LNCaP clone FGC (cell line): Measurements from ENCODE around the gene TRIM52.
"Not testable (repeated sequence)": the region's sequence is repeated elsewhere in the genome, so short reads cannot be mapped to it uniquely, and the experiment has no call there.

Experiments used
- DNase-seq: peaks from one replicate; pipeline ENCODE4 v3.0.0-alpha.2; 2011; ENCODE audit warnings: low read depth
- H3K4me3 ChIP-seq: 2 replicates; pipeline ENCODE4 v1.5.1; 2011; ENCODE audit warnings: mild to moderate bottlenecking, low read depth, low read length, control low read depth
- TF ChIP-seq, protein P1 (sequence below): IDR thresholded peaks from 2 replicates; pipeline ENCODE4 v1.5.1; 2012; ENCODE audit warnings: mild to moderate bottlenecking; ENCODE audit not compliant: control insufficient read depth, insufficient read depth; ENCODE audit errors: extremely low read depth

Gene TRIM52

DNA sequence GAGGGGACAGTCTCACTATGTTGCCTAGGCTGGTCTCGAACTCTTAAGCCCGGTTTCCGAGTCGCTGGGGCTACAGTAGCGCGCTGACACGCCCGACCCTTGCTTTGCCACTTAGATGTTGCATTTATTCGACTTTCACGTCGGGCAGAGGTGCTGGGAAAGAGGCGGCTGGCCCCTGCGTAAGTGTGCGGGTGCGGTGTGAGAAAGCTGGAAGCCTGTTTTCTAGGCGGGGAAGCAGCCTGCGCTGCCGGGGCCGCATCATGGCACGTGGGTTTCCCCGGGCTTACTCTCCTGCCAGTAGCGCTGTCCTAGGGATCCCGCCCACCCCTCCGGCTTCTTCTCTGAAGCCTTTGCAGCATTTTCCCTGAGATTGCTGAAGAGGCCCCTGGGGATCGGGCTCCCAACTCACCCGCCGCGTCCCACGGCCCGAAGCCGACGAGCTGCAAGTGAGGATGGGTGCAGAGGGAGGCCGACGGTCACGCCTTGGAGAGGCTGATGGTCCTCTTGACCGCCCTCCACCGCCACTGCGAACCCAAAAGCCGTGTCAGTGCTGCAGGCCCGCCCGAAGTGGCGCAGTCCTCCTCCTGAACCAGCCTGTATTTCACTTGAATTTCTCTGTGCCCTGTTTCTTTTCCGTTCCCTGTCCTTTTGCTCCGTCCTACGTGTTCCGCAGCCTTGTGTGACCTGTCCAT, 43.7 kb downstream of the TRIM52 start:
- DNase-seq, result no peak
- peak overlapping the region; percentile 43 for H3K4me3 ChIP-seq
- TF ChIP-seq, protein P1, sequence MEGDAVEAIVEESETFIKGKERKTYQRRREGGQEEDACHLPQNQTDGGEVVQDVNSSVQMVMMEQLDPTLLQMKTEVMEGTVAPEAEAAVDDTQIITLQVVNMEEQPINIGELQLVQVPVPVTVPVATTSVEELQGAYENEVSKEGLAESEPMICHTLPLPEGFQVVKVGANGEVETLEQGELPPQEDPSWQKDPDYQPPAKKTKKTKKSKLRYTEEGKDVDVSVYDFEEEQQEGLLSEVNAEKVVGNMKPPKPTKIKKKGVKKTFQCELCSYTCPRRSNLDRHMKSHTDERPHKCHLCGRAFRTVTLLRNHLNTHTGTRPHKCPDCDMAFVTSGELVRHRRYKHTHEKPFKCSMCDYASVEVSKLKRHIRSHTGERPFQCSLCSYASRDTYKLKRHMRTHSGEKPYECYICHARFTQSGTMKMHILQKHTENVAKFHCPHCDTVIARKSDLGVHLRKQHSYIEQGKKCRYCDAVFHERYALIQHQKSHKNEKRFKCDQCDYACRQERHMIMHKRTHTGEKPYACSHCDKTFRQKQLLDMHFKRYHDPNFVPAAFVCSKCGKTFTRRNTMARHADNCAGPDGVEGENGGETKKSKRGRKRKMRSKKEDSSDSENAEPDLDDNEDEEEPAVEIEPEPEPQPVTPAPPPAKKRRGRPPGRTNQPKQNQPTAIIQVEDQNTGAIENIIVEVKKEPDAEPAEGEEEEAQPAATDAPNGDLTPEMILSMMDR, result no peak

DNA sequence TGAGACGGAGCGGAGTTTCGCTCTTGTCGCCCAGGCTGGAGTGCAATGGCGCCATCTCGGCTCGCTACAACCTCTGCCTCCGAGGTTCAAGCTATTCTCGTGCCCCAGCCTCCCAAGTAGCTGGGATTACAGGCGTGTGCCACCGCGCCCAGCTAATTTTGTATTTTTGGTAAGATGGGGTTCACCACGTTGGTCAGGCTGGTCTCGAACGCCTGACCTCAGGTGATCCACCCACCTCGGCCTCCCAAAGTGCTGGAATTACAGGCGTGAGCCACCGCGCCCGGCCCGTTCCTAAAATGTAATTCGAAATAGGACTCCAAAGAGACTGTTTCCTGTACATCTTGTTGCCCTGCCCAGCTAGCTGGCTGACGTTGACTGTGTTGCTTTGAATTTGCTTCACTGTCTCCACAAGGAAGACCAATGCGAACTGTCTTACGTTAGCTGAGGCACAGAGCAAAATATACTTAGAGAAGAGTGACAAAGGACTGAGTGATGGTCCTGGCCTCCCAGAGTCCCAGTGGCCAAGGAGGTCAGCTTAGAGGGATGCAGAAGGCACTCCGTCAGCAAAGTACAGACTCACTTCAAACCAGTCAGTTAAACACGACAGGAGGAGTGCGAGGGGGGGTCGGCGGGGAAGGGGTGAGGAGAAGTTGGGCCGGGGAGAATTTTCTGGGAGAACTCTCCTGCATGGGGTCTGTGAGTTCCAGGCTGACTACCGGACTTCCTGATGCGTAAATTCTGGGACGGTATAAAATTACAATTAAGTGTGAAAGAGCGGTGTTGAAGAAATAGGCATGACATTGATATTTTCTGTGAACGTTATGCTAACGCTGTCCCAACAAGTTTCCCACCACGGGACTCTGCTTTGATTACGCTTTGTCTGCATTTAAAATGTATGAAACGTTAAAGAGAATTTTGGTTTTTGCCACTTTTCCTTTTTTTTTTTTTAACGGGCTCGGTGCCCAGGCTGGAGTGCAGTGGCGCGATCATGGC, 44.6 kb downstream of the TRIM52 start:
- TF ChIP-seq, protein P1, result no peak
- no peak for DNase-seq
- peak overlapping the region; percentile 44 for H3K4me3 ChIP-seq

DNA sequence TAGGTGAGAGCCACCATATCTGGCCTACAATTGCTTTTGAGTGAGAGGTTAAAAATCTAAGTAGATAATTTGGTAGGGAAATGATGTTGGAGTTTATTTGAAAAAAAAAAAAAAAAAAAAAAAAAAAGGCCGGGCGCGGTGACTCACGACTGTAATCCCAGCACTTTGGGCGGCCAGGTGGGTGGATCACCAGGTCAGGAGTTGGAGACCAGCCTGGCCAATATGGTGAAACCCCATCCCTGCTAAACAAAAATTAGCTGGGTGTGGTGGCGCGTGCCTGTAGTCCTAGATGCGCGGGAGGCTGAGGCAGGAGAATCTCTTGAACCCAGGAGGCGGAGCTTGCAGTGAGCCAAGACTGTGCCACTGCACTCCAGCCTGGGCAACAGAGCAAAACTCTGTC, 46.7 kb downstream of the TRIM52 start:
- not testable (repeated sequence) for H3K4me3 ChIP-seq, DNase-seq

DNA sequence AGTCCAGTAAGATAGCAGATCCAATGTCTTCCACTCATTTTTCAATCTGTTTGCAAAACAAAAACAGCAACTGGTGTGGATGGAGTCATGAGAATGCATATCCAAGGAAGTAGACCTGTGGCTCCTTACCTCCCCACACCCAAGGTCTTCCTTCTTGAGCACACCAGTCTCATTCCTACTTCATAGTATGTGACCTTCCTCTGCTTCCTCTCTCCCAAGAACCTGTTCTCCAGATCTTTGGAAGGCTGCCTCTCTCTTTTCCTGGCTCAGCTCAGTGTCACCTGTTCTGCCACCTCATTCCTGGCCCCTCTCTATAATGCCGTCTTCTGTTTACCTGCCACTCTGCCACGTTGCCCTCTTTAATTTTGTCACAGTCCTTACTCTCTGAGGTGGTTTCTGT, 48.0 kb downstream of the TRIM52 start:
- no peak for DNase-seq
- no peak overlapping the region for H3K4me3 ChIP-seq
- TF ChIP-seq, protein P1, result no peak

DNA sequence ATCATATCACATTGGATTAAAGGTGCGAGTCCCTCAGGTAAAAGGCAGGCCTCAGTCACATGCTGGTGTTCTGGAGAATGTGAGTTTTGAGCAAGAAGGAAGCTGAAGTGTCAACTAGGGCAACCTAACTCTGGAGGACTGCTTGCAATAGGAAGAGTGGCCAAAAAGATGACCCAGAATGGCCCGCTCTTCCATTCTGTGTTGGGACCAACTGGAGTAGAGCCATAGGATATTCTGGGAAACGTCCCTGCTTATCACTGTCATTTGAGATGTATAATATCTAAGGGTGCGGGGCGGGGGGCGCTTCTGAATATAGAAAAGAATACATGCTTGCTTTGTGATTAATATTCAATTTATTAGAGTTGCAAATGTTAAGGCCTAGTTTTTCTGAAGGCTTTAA, 48.9 kb downstream of the TRIM52 start:
- no peak overlapping the region for H3K4me3 ChIP-seq
- TF ChIP-seq, protein P1, result no peak
- DNase-seq, result no peak

DNA sequence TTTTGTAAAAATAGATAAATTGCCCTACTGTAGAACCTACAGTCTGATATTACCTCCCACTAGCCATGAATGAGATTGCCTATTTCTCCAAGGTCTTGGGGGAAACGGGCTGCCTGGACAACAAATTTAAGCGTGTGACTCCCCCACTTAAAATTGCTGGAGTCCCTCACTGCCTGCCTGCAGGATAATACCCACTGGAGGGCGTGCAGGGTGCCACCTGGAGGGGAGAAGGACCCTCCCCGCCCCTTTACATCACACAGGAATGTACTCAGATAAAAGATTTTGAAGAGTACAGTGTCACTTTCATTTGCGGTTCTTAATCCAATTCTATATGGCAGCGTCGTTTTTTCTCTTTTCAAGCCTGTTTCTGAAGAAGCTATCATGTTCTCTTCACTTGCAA, 49.7 kb downstream of the TRIM52 start:
- TF ChIP-seq, protein P1, result no peak
- no peak for DNase-seq
- no peak overlapping the region for H3K4me3 ChIP-seq

DNA sequence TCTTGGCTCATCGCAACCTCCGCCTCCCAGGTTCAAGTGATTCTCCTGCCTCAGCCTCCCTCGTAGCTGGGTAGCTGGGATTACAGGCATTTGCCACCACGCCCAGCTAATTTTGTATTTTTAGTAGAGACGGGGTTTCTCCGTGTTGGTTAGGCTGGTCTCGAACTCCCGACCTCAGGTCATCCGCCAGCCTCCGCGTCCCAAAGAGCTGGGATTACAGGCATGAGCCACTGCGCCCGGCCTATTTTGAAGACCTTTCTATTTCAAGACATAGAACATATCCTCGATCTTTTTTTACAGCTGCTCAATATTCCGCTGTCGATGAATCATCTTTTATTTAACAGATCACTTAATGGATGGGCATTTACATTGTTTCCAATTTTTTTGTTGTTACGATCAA, 50.2 kb downstream of the TRIM52 start:
- not testable (repeated sequence) for H3K4me3 ChIP-seq, DNase-seq

DNA sequence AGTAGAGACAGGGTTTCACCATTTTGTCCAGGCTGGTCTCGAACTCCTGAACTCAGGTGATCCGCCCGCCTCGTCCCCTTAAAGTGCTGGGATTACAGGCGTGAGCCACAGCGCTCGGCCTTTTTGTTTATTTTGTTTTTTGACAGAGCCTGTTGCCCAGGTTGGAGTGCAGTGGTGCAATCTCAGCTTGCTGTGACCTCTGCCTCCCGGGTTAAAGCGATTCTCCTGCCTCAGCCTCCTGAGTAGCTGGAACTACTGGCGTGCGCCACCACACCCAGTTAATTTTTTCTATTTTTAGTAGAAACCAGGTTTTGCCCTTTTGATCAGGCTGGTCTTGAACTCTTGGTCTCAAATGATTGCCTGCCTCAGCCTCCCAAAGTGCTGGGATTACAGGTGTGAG, 50.8 kb downstream of the TRIM52 start:
- DNase-seq, H3K4me3 ChIP-seq: not testable (repeated sequence)

DNA sequence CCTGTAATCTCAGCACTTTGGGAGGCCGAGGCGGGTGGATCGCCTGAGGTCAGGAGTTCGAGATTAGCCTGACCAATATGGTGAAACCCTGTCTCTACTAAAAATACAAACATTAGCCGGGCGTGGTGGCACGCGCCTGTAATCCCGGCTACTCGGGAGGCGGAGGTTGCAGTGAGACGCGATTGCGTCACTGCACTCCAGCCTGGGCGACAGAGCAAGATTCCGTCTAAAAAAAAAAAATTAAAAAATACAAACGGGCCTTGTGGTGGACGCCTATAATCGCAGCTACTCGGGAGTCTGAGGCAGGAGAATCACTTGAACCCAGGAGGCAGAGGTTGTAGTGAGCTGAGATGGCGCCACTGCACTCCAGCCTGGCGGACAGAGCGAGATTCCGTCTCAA, 51.9 kb downstream of the TRIM52 start:
- DNase-seq, H3K4me3 ChIP-seq: not testable (repeated sequence)
